HL-60 (cell line): ENCODE data around the gene NRAP.
"Not testable (repeated sequence)": the region's sequence is repeated elsewhere in the genome, so short reads cannot be mapped to it uniquely, and the experiment has no call there.

Experiments used
- DNase-seq, 2 experiments: peaks; one replicate each; pipeline ENCODE4 v3.0.0-alpha.2; 2010 to 2020; ENCODE audit warnings: low read depth in 1 of 2, low spot score in 1 of 2
- H3K27ac ChIP-seq: fragments of 250-450 bp; sonication (Bioruptor Pico); replicated peaks from 2 replicates; pipeline ENCODE4 v1.5.1; 2020; ENCODE audit warnings: mild to moderate bottlenecking, moderate library complexity
- H3K27me3 ChIP-seq: fragments of 250-450 bp; sonication (Bioruptor Pico); 2 replicates; pipeline ENCODE4 v1.5.1; 2021; ENCODE audit warnings: mild to moderate bottlenecking, moderate library complexity; ENCODE audit not compliant: insufficient read depth, poor library complexity, severe bottlenecking
- H3K4me3 ChIP-seq: replicated peaks from 2 replicates; pipeline ENCODE4 v1.5.1; 2011; ENCODE audit warnings: mild to moderate bottlenecking, control low read depth, low read length; ENCODE audit not compliant: insufficient read depth
- CTCF ChIP-seq: IDR thresholded peaks from one replicate; pipeline ENCODE4 v1.5.1; 2011; ENCODE audit warnings: low read length, control low read depth, inconsistent platforms; ENCODE audit not compliant: insufficient read depth
- GABPA ChIP-seq: IDR thresholded peaks from 2 replicates; pipeline ENCODE4 v1.6.1; 2012; ENCODE audit warnings: low read depth
- POLR2AphosphoS5 ChIP-seq: IDR thresholded peaks from 2 replicates; pipeline ENCODE4 v1.6.1; 2012; ENCODE audit warnings: low read depth
- SPI1 ChIP-seq: IDR thresholded peaks from 2 replicates; pipeline ENCODE4 v1.6.1; 2012; ENCODE audit warnings: low read depth, mild to moderate bottlenecking, borderline replicate concordance
- TF ChIP-seq, protein P1 (sequence below): IDR thresholded peaks from 2 replicates; pipeline ENCODE4 v1.6.1; 2012; ENCODE audit warnings: low read depth; ENCODE audit not compliant: insufficient replicate concordance

The NRAP gene

GRCh38 chr10:113656896-113657295 lies 6.9 kb downstream of the NRAP start:
- DNase-seq, result no peak

DNA sequence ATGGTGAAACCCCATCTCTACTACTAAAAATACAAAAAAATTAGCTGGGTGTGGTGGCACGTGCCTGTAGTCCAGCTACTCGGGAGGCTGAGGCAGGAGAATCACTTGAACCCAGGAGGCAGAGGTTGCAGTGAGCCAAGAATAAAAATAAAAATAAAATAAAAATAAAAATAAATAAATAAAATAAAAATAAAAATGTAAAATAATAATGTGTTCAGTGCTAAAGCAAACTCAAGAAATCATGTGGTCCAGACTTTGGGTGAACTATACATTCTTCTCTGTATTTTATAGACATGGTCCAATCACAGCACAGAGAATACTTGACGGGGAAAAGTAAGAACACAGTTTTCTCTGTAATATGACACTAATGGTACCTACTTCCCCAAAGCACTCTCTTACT lies 11.4 kb downstream of the NRAP start:
- not testable (repeated sequence) for DNase-seq, H3K27ac ChIP-seq, H3K27me3 ChIP-seq, H3K4me3 ChIP-seq

More at GRCh38 chr10:113656896-113657295, 6.9 kb downstream of the NRAP start:
- Histone ChIP-seq H3K27me3 (peaks cover 4% of the 10 kb centered on the region), H3K4me3 (no peak overlapping the region), H3K27ac (no peak overlapping the region)
- TF ChIP-seq CTCF (no peak), GABPA (no peak), POLR2AphosphoS5 (no peak), SPI1 (no peak)
- TF ChIP-seq, protein P1, sequence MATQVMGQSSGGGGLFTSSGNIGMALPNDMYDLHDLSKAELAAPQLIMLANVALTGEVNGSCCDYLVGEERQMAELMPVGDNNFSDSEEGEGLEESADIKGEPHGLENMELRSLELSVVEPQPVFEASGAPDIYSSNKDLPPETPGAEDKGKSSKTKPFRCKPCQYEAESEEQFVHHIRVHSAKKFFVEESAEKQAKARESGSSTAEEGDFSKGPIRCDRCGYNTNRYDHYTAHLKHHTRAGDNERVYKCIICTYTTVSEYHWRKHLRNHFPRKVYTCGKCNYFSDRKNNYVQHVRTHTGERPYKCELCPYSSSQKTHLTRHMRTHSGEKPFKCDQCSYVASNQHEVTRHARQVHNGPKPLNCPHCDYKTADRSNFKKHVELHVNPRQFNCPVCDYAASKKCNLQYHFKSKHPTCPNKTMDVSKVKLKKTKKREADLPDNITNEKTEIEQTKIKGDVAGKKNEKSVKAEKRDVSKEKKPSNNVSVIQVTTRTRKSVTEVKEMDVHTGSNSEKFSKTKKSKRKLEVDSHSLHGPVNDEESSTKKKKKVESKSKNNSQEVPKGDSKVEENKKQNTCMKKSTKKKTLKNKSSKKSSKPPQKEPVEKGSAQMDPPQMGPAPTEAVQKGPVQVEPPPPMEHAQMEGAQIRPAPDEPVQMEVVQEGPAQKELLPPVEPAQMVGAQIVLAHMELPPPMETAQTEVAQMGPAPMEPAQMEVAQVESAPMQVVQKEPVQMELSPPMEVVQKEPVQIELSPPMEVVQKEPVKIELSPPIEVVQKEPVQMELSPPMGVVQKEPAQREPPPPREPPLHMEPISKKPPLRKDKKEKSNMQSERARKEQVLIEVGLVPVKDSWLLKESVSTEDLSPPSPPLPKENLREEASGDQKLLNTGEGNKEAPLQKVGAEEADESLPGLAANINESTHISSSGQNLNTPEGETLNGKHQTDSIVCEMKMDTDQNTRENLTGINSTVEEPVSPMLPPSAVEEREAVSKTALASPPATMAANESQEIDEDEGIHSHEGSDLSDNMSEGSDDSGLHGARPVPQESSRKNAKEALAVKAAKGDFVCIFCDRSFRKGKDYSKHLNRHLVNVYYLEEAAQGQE, result no peak

DNA sequence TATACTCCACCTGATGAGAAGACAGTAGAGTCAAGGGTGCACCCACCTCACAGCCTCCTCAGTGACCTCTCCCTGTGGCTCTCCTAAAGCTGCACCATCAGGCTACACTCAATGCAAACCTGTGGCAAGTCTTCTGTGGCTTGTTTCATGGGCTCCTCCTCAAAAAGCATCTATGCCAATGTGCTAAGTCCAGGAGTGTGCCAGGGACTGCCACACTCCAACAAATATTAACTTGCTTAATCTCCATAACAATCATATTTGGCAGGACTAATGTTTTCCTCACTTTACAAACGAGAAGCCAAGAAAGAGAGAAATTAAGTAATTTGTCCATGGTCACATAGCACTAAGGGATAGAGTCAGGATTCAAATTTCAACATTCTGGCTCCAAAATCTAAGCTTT lies 11.9 kb downstream of the NRAP start:
- no peak for DNase-seq
- Histone ChIP-seq H3K27me3 (peaks cover 2% of the 10 kb centered on the region), H3K4me3 (no peak overlapping the region), H3K27ac (no peak overlapping the region)
- TF ChIP-seq SPI1 (no peak), POLR2AphosphoS5 (no peak), CTCF (no peak), GABPA (no peak)
- TF ChIP-seq, protein P1, result no peak

GRCh38 chr10:113651021-113651420 lies 12.8 kb downstream of the NRAP start:
- no peak for DNase-seq
- TF ChIP-seq, protein P1, result no peak
- TF ChIP-seq POLR2AphosphoS5, result no peak
- TF ChIP-seq SPI1, result no peak
- TF ChIP-seq CTCF, result no peak
- TF ChIP-seq GABPA, result no peak

More at GRCh38 chr10:113651021-113651420, 12.8 kb downstream of the NRAP start:
- Histone ChIP-seq H3K27ac (no peak overlapping the region), H3K4me3 (no peak overlapping the region), H3K27me3 (no peaks in the 10 kb centered on the region)
